ENCODE measurements around the gene TOMM6.

- TF ChIP-seq CTCF (conservative IDR thresholded peaks at IDR 0.05; ENCODE audit: low read length) (no peak), EZH2phosphoT487 (IDR thresholded peaks at IDR 0.05; ENCODE audit: borderline replicate concordance, low read depth, low read length) (no peak)
Measured at GRCh38 chr6:41836022-41836659, 48.6 kb downstream of the TOMM6 start.

All from OCI-LY7 (cell line).